ENCODE data around the gene IDH3G. TPM values are rescaled to one million over a fixed set of nuclear protein-coding genes. Genes with fewer than 3 reads are reported as not detected.
"Not testable (repeated sequence)": the region's sequence is repeated elsewhere in the genome, so short reads cannot be mapped to it uniquely, and the experiment has no call there.

IDH3G gene
- total RNA-seq, 1 donor from 2014 or later, result 39.9 TPM

DNA sequence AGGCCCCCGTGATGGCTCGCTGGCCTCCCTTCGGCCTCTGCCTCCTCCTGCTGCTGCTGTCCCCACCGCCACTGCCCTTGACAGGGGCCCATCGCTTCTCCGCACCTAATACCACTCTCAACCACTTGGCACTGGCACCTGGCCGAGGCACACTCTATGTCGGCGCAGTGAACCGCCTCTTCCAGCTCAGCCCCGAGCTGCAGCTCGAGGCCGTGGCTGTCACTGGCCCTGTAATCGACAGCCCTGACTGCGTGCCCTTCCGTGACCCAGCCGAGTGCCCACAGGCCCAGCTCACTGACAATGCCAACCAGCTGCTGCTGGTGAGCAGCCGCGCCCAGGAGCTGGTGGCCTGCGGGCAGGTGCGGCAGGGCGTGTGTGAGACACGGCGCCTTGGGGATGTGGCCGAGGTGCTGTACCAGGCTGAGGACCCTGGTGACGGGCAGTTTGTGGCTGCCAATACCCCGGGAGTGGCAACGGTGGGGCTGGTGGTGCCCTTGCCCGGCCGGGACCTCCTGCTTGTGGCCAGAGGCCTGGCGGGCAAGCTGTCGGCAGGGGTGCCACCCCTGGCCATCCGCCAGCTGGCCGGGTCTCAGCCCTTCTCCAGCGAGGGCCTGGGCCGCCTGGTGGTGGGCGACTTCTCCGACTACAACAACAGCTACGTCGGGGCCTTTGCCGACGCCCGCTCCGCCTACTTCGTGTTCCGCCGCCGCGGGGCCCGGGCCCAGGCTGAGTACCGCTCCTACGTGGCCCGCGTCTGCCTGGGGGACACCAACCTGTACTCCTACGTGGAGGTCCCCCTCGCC lies 27.1 kb downstream of the IDH3G start:
- ATAC-seq, result no peak
- peak; percentile 61 for DNase-seq (ENCODE audit: low spot score)
- intact Hi-C loops (cut with DNase I), result loop anchor here (5.0 kb wide), 1 partner anchor 185 kb away; no protein-coding TSS in a partner anchor

DNA sequence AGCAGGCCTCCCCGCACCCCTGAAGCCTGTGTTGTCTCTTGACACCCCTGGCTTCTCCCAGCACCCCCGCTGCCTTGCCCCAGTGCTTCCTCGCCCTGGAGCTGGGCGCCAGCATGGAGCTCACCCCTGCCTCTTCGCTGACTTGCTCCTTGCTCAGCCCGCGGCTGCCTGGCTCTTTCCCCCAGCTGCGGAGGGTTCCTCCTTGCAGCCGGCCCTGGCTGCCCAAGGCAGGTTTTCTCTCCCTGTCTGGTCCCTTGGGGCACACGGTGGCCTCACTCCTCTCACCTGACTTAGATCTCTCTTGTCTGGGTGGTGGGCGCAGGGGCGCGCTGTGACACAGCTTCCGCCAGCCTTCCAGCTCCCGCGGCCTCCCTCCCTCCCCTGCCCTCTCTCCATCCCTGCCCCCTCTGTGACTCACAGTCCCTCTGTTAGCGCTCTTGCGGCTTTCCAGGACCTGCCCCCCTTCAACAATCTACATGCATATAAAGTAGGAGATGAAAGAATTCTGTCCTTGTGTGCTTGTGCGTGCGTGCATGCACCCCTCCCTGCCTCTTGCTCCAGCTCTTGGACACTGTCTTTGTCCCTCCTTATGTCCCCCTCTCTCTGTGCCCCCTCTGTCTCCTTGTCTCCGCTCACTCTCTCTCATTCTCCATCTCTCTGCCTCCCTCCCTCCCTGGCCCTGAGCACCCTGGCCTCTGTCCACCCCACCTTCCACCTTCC lies 27.9 kb downstream of the IDH3G start:
- peak; percentile 61 for DNase-seq (ENCODE audit: low spot score)
- intact Hi-C loops (cut with DNase I), result loop anchor here (5.0 kb wide), 1 partner anchor 186 kb away; no protein-coding TSS in a partner anchor

DNA sequence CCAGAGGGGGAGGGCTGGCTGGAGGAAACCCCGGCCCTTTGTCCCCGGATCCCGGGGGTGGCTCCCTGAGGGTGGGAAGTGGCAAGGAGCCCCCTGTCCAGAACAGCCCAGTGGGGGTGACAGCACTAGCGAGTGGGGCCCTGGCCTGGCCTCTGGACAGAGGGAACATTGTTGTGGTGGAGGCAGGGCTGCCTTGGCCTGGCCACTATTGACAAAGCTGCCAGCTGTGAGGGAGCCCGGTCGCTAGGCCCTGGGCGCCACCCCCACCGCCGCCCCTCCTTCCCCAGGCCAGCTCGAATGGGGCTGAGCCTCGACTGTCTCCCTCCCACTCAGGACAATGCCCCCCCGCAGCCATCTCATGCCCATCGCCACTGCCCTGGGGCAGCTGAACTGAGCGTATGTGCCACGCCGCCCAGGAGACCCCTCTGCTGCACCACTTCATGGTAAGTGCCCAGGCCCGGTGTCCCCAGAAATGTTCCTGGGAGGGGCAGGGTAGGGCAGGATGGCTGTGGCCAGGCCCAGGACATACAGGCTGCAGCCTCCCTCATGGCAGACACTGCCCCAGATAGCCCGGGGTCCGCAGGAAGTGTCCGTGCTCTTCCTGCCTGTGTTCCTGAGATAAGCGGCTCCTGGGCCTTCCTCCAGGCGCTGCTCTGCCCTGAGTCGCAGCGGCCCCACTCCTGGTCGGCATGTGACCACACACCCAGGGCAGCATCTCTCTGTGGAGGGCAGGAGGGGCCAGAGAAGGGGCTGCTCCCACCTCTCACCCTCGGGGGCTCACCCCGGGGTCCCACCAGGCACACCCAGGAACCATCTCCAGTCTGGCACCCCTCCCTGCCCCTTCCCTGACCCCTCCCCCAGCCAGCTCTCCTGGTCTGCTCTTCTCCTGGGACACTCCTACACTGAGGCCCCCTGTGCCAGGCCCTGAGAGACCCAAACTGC lies 28.8 kb downstream of the IDH3G start:
- intact Hi-C loops (cut with DNase I), result loop anchor here (5.0 kb wide), 1 partner anchor 187 kb away; no protein-coding TSS in a partner anchor
- peak; percentile 77 for DNase-seq (ENCODE audit: low spot score)
- ATAC-seq, result peak; percentile 75

More for the DNA sequence above, 27.9 kb downstream of the IDH3G start:
- ATAC-seq, result peak; percentile 26

DNA sequence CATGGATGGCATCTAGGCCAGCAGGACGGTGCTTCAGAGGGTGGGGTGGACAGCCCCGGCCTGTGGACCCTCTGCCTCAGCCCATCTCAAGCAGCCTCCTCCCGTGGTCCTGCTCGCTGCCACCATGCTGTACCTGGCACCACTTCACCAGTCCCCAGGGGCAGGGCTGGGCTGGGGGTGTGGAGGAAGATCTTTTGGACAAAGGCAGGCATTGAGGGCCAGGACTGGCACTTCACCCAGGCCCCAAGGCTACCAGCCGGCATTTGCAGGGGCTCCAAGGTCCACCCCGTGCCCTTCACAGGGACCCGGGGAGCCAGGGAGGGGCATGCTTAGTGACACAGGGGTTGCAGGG lies 29.4 kb downstream of the IDH3G start:
- intact Hi-C loops (cut with DNase I), result loop anchor here (5.0 kb wide), 1 partner anchor 188 kb away; no protein-coding TSS in a partner anchor
- DNase-seq (ENCODE audit: low spot score) (no peak), ATAC-seq (no peak)

DNA sequence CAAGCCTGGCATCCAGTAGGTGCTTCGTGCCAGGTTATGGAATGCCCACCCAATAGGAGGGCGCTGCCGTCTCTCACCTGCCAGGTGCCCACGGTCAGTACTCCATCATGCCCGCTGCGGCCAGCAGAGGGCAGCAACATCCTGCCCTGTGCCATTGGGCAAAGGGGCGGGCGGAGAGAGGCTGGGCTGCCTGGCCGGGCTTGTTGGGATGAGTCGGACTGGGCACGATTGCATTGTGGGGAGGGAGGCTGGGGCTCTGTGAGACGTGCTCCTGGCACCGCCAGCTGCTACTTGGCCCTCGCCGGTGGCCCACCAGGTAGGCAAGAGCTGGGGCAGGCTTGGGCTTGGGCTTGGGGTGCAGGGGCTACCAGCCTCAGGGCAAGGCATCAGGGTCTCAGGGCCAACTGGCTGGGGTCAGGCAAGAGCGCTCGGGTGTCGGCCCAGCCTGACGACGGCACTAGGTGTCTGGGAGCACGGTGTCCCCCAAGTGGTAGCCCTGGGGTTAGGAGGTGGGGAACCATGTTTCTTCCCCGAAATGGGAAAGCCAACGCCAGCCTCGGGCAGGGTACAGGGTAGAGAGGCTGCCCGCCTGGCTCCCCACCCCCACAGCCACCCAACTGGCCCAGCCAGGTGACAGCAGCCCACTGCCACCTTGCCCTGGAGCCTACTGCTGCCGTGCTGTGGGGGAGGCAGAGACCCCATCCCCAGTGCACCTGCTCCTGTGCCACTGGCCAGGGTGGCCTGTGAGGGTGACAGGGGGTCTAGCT lies 30.0 kb downstream of the IDH3G start, which contains the start of gene PLXNB3:
PLXNB3 (plus strand) TSS at position 261 of the 767 bp plus-strand sequence. CDS start 1,287 bp downstream, outside the sequence.
- intact Hi-C loops (cut with DNase I), result no loop called here
- ATAC-seq, result peak; percentile 76
- DNase-seq (ENCODE audit: low spot score), result peak; percentile 90

DNA sequence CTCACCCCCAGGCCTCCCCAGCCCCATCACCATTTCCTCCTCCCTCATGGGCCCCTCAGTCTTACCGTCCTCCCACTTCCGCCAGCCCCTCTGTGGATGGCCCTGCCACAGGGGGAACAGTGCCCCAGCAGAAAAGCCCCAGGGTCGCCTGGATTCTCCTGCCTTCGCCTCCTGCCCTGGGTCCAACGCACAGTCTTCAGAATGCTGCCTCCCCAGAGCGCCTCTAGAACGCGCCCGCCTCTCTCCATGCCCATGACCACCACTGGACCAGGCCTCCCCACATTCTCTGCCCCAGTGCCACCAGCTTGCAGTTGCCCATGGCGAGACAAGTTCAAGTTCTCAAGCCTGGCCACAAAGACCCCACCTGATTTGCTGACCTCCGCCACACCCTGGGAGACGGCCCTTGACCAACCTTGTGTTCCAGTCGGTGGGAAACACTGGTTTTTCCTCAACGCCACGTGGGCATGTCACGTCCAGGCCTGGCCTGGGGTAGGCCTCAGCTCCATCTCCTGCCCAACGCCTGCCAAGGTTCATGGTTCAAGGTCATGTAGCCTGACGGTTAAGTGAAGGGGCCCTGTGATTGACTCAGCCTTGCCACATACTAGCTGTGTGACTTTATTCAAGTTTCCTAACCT lies 30.8 kb downstream of the IDH3G start:
- DNase-seq (ENCODE audit: low spot score) (peak; percentile 60), ATAC-seq (no peak)
- intact Hi-C loops (cut with DNase I), result no loop called here

DNA sequence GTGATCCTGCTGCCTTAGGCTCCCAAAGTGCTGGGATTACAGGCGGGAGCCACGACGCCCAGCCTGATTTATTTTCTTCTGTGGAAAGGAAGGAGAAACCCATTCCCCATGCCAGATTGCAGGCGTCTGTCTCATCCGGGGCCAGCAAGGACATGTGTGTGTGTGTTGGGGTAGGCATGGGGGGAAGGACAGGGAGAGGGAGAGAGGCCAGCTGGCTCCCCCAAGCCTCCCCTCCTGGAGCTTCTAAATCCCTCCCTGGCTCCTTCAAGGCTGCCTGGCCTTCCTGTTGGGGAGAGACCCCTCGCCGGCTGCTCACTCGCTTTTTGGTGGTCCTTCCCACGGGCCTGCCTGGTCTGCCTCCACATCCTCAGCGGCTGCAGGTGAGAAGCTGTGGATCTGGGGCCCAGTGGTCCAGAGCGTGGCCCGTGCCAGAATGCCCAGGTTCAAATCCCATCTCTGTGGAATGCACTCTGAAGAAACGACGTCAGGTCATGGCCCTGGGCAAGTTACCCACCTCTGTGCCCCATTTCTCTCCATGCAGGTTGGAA lies 31.5 kb downstream of the IDH3G start:
- intact Hi-C loops (cut with DNase I), result no loop called here
- DNase-seq (ENCODE audit: low spot score) (peak; percentile 51), ATAC-seq (no peak)

DNA sequence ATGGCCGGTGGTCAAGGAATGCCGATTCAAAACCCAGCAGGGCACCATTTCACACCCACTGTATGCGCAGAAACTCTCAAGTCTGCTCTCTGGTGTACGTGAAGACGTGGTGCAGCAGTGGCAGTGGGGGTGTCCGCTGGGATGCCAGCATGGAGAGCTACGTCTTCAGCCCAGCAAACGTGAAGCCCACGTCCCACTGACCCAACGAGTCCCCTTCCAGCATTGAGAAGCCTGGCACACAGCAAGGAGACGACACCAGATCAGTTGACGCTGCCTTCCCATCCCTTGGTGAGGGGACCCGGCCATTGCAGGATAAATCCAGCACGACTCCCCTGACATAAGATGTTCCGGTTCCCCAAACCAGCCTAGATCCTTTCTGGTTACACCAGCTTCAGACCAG lies 32.3 kb downstream of the IDH3G start:
- ATAC-seq, result no peak
- intact Hi-C loops (cut with DNase I), result no loop called here
- DNase-seq (ENCODE audit: low spot score), result peak; percentile 45

DNA sequence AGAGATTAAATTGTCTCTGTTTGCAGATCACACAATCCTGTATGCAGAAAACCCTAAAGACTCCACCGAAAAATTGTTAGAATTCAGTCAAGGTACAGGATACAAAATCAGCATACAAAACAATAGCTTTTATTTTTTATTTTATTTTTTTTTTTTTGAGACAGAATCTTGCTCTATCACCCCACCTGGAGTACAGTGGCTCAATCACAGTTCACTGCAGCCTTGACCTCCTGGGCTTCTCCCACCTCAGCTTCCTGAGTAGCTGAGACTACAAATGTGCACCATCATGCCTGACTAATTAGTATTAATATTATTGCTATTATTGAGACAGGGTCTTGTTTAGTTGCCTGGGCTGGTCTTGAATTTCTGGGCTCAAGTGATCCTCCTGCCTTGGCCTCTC lies 39.0 kb downstream of the IDH3G start:
- ATAC-seq (no peak), DNase-seq (ENCODE audit: low spot score) (no peak)
- intact Hi-C loops (cut with DNase I), result no loop called here

DNA sequence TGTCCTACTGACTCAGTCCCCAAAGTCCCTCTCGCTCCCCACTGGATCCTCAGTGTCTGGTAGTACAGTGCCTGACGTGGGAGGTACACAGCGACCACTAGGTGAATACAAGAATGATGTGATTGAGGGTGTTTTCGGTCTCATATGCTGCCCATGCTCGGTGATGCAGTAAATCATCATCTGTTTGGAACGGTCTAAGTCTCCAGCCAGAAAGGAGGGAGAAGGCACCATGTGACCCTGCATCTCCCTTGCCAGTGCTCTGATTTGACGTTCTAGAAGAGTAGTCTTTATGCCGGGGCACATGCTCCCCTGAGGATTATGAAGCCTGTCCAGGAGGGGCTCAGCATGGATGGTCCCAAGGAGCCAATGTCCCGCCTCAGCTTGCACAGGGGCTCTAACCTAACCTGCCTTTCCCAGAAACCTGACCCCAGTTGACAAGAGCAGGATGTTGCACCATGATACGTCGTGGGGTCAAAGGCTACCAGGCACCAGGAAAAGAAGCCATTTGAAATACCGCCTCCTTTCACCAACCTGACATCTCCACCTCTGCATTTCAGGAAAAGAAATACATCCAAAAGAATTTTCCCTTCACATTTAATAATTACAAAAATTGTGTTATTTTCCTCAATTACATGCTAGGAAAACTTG lies 43.9 kb downstream of the IDH3G start:
- no peak for DNase-seq (ENCODE audit: low spot score)
- intact Hi-C loops (cut with DNase I), result no loop called here
- no peak for ATAC-seq

DNA sequence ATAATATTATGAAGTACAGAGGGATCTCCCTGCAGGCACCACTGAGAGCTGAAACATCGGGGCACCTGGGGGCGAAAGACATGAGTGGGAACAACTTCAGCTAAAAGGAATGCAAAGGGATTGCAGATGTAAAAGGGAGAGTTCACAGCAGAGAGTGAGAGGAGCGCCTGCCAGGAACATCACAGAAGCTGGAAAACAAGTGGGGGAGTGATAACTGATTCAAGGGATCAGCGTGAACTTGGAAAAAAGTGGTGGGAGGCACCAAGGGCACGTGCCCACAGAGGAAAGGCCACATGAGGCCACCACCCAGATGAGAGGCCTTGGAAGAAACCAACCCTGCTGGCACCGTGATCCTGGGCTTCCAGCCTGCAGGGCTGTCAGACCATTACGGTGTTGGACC lies 45.2 kb downstream of the IDH3G start:
- DNase-seq (ENCODE audit: low spot score); ATAC-seq; intact Hi-C loops (cut with DNase I): not testable (repeated sequence)

DNA sequence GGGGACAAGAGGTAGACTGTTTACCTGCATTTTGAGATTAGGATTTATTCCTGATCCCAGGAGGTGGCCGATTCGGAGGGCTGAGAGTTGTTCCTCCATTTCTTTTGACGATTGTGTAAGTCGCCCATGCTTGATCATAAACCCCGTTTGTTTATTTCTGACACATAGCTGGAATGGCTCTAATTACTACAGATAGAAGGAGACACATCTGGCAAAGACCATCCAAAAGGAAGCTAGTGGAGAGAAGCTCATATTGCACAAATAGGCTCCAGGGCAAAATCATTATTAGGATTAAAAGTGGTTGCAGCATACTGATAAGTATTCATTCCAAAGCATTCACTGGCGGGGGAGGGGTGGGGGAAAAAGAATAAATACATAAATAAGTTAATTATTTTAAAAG lies 47.2 kb downstream of the IDH3G start:
- DNase-seq (ENCODE audit: low spot score); ATAC-seq; intact Hi-C loops (cut with DNase I): not testable (repeated sequence)

DNA sequence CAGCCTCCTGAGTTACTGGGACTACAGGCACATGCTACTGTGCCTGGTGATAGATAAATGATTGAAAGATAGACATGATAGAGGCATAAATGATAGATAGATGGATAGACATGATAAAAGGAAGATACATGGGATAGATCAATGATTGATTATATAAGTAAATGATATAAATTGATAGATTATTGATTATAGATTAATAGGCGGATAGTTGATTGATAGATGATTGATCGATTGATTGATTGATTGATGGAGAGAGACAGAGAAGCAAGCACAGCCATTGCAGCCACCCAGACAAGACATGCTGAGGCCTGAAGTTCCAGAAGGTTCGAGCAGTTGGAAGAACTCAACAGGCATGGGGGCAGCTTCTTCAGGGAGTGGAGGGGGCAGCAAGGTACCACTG lies 47.8 kb downstream of the IDH3G start:
- intact Hi-C loops (cut with DNase I), result no loop called here
- ATAC-seq, result no peak
- DNase-seq (ENCODE audit: low spot score), result no peak

DNA sequence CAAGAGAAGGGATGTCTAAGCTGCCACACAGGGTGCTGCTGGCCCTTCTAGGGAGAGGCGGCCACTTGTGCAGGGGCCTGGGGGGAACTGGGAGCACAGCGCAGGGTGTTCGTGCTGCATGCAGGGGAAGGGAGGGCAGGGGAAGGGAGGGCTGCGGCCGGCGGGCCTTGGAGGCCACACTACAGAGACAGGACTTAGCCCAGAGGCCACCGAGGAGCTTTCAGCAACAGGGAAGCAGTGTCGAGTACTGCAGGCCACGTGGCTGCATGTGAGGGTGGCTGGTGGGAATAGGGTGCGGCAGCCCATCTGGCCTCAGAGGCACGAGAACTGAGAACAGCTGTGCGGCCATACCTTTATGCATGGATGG lies 49.1 kb downstream of the IDH3G start:
- ATAC-seq; DNase-seq (ENCODE audit: low spot score); intact Hi-C loops (cut with DNase I): not testable (repeated sequence)

DNA sequence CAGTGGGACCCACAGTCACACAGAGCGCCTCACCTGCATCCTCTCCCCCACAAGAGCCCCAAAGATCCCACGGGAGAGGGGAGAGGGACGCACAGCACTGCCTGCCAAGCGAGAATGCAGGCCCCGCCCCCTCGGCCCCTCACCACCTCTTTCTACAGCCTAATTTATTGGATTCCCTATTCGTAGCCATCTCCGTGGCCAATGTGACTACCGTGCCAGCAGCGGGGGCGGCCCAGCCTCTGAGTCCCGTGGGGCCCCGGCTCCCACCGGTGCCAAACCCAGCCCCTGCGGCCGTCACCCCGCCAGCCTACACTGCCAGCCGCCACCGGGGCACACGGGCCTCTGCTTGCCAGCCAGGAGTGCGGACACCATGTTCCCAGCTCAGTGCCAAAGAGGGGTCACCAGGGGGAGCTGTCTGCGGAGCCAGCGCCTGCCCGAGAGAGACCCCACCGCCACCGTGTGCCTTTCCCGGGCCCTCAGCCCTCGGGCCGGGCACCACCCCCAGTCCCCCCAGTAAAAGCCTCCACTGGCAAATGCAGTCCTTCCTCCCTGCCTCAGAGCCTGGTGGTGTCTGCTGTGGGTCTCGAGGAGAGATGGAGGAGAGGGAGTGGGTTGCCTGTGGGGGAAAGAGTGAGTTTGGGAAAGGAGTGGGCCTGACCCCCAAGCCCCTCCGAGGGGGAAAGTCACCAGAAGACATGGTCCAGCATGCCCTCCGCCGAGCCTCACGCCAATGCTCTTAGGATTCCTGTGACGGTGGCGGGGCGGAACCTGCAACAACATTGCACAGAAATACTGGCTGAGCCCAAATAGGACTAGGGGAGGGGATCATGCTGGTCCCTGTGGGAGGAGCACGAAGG lies 49.7 kb downstream of the IDH3G start:
- DNase-seq (ENCODE audit: low spot score) (no peak), ATAC-seq (no peak)
- intact Hi-C loops (cut with DNase I), result no loop called here
